A549 treated with ZK216348 at 1 μM for 4 hours (cell line): ENCODE measurements around the gene MYD88. TPM values are rescaled to one million over a fixed set of nuclear protein-coding genes. Genes with fewer than 3 reads are reported as not detected.

Experiments
- total RNA-seq: library from RNA; stranded (reverse); fragments of 200-300 nt; extraction: Qiagen RNA extraction; gene quantifications from 5 replicates; pipeline ENCODE4 v1.2.3, GENCODE V29; 2022; ENCODE audit warnings: low read depth

MYD88 gene
- total RNA-seq: 21.3 to 27.1 TPM (median 25.9 TPM) in 5 replicates

GRCh38 chr3:38138349-38139190 lies at the start of gene MYD88:
TSS of gene MYD88 (plus strand) at chr3:38138661. CDS start at chr3:38138701, 40 bp downstream.

GRCh38 chr3:38136777-38137614 lies 1.5 kb upstream of the MYD88 start, which contains the start of gene ACAA1:
TSS of gene ACAA1 (minus strand) at chr3:38137127. CDS start at chr3:38137035, 92 bp downstream.

GRCh38 chr3:38164952-38165721 lies 26.7 kb downstream of the MYD88 start, which contains the start of gene OXSR1:
TSS of gene OXSR1 (plus strand) at chr3:38165537. CDS start at chr3:38165877, 340 bp downstream.

Other genes starting within 250 kb of the MYD88 start
- gene VILL, start 147.9 kb upstream of the MYD88 start, total RNA-seq: 0.21 TPM in 1 of 5 replicates, not detected in the others
- 3.1 to 5.1 TPM (median 3.3 TPM) in 5 replicates for gene PLCD1, start 109.0 kb upstream of the MYD88 start, total RNA-seq
- 0.05 to 0.09 TPM in 2 of 5 replicates, not detected in the others for gene DLEC1, start 99.5 kb upstream of the MYD88 start, total RNA-seq
- 34.4 to 56.6 TPM (median 47.0 TPM) in 5 replicates for gene ACAA1, start 1.5 kb upstream of the MYD88 start, total RNA-seq
- 23.2 to 41.1 TPM (median 34.8 TPM) in 5 replicates for gene OXSR1, start 26.9 kb downstream of the MYD88 start, total RNA-seq
- gene SLC22A13, start 127.2 kb downstream of the MYD88 start, total RNA-seq: 0.13 TPM in 1 of 5 replicates, not detected in the others
- 0.09 TPM in 2 of 5 replicates, not detected in the others for gene SLC22A14, start 143.6 kb downstream of the MYD88 start, total RNA-seq
- 3.0 to 4.4 TPM (median 3.6 TPM) in 5 replicates for gene XYLB, start 208.1 kb downstream of the MYD88 start, total RNA-seq